Stimulated activated CD4-positive, alpha-beta T cell treated with anti-CD3 and anti-CD28 coated beads, Interleukin-12 subunit alpha, Interleukin-12 subunit beta, amount 100 ng/mL, for 24 hours (primary cell): ENCODE results near the gene TMEM51.

ENCODE experiments used
- DNase-seq, 2 experiments: peaks; one replicate each; pipeline ENCODE4 v3.0.0-alpha.2; 2020; ENCODE audit warnings: low read depth in 2 of 2

The TMEM51 gene

GRCh38 chr1:15196807-15197530 is 43.4 kb downstream of the TMEM51 start:
- DNase-seq = no peak

- no peak for DNase-seq
Measured at GRCh38 chr1:15197591-15198447, 44.3 kb downstream of the TMEM51 start.

GRCh38 chr1:15198684-15199083 is 45.1 kb downstream of the TMEM51 start:
- no peak for DNase-seq

GRCh38 chr1:15201221-15201620 is 47.7 kb downstream of the TMEM51 start:
- no peak for DNase-seq

- DNase-seq = no peak
Measured at GRCh38 chr1:15201849-15202551, 48.5 kb downstream of the TMEM51 start.

DNA sequence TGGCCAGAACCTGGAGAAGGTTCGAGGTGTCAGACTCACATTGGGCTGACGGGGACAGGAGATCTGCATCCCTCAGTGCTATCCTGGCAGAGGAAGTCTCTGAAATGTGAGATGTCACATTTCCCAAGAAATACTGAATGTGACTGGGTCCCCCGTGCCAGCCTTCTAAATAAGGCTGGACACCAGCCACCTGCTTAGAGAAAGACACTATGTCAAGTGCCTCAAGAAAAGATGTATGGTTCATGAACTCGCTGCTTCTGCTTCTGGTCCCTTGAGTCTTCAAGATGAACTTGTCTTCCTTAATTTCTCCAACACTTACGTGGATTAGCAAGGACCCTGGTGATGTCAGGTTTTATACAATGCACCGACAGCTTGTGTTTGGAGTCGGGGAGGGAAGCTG is 51.4 kb downstream of the TMEM51 start:
- DNase-seq = no peak

DNA sequence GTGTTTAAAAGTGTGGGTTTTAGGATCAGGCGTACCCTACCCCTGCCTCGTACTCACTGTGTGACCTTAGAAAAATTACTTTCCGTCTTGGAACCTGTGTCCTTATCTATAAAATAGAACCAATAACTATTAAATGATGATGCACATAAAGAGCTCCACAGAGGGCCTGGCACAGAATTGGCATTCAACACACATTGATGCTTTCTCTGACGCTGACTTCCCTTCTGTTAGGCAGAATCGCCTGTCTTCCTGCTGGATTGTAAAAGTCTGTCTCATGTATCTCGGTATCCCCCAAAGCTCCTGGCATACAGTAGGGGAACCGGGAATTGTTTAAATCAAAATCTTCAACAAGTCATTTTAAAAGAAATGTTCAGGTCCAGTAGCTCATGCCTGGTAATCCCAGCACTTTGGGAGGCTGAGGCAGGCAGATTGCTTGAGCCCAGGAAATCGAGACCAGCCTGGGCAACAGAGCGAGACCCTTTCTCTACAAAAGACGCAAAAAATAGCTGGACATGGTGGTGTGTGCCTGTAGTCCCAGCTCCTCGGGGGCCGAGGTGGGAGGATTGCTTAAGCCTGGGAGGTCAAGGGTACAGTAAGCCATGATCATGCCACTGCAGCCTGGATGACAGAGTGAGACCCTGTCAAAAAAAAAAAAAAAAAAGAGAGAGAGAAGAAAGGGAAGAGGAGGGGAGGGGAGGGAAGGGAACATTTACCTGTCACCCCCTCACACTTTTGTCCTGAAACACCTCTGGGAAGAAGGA is 52.2 kb downstream of the TMEM51 start:
- DNase-seq = no peak

- no peak for DNase-seq
Measured at GRCh38 chr1:15206418-15207030, 53.0 kb downstream of the TMEM51 start.

DNA sequence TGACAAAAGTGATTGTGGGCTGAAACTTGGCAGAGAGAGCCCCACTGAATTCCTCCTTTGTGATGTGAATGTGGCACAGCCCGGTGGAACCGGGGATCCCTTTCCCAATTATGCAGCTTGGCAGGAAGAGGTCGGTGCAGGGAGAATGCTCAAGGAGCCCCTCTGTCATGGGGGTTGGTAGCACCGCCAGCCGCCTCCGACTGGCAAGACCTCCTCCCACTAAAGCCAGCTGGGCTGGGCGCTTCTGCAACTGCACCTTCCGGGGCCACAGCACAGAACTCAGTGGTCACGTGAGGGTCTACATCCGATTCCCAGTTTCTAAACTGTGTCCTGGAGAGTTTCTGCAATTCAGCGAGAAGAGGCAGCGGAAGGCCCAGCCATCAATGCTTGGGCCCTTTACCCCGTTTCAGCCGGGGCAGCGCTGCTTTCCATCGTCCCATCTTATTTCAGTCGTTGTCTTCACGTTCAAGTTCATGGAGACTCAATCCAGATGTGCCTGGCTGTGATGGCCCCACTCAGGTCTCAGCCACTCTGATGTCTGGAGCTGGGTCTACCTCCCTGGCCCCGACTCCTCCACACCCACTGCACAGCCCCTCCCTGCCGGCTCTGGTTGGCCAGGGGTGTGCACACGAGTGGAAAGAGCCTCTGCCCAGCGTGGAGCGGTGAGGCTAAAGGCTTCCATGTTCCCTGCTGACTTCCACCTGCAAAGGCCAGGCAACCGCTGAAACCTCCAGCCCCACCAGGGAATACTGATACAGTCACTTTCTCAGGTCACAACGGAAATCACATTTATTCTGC is 53.7 kb downstream of the TMEM51 start:
- DNase-seq = no peak

DNA sequence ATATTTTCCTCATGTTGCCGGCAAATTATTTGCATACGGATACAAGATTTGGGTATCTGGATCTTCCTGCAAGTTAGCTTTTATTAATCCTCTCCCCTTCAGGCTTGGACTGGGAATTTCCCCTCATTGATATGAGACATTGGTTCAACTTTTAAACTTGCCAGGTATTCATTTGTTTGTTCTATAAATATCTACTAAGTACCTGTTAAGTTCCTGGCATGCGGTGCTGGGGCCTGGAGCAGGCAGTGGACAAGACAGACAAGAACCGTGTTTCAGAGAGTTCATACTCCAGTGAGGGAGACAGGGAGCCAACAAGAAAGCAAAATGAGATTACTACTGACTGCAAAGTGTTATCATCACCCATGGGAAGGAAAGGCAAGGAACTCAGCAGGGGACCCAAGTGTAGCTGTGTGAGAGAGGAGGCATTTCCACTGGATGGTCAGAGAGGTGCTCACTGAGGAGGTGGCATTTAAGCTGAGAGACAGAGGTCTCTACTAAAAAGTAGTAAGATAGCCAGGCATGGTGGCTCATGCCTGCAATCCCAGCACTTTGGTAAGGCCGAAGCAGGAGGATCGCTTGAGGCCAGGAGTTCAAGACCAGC is 54.4 kb downstream of the TMEM51 start:
- no peak for DNase-seq

GRCh38 chr1:15210651-15211375 is 57.3 kb downstream of the TMEM51 start:
- no peak for DNase-seq

- DNase-seq = no peak
Measured at GRCh38 chr1:15211424-15211823, 57.9 kb downstream of the TMEM51 start.

GRCh38 chr1:15212216-15212953 is 58.8 kb downstream of the TMEM51 start:
- no peak for DNase-seq

GRCh38 chr1:15212954-15213291 is 59.4 kb downstream of the TMEM51 start:
- DNase-seq = no peak

DNA sequence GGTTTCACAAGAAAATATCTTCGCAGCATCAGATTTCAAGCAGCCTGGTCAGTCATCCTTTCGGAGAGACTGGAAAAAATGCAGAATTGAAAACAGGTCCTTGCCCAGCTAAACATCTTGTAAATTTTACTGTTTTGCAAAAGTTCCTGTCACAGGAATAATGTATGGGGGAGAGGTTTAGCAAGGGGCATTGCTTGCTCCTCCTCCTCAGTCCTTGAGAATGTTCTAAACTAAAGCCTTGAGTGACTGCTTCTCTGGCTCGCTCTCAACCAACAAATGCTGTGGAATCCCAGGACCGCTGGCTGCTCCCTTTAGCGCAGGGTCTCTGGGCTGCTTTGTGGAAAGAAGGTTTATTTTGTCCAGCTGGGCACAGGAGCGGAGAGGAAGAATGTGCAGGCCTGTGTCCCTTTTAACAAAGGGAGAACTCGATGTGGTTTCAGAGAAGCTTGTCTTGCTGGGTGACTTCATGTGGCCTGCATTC is 59.8 kb downstream of the TMEM51 start:
- DNase-seq = no peak

GRCh38 chr1:15214527-15214926 is 61.0 kb downstream of the TMEM51 start:
- DNase-seq = no peak

GRCh38 chr1:15215116-15215515 is 61.6 kb downstream of the TMEM51 start:
- DNase-seq = no peak

GRCh38 chr1:15217654-15218053 is 64.1 kb downstream of the TMEM51 start:
- DNase-seq = no peak
